ENCODE data around the gene PAQR9. TPM values are rescaled to one million over a fixed set of nuclear protein-coding genes. Genes with fewer than 3 reads are reported as not detected.

PAQR9 gene
- total and polyA plus RNA-seq, 2 experiments from 2014 or later: 0.68 to 1.0 TPM

DNA sequence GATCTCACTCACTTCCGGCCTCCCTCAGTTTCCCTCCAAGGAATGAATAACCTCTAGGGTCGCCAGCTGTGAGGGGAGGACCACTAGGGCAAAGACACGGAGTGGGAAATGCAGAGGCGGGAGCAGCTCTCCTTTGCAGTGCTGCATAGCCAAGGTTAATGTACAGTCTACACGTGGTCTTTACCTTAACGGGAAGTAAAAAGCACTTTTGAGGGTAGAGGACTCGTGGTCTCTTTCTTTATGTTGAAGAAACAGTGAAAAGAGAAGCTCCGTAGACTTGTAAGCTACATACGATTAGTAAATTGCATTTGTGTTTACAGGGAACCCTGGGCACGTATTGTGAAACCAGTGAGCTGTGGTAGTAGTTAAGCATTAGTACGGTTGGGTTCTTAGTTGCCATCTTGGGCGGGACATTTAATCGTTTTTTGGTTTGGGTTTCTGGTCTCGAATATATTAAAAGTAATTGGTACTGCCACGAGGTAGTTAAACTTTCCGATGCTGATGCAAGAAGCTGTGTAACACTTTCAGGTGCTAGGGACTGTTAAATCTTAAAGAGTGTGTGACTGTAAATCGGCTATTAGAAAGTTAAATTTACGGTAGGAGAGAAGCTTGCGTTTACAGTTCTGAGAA is 38.7 kb upstream of the PAQR9 start:
- peak overlapping the region; percentile 98 for H3K27ac ChIP-seq
- DNase-seq (ENCODE audit: low read depth in 1 of 2, low spot score in 1 of 2): peak in 1 of 2 donors; percentile 25
- TF ChIP-seq, protein P1, sequence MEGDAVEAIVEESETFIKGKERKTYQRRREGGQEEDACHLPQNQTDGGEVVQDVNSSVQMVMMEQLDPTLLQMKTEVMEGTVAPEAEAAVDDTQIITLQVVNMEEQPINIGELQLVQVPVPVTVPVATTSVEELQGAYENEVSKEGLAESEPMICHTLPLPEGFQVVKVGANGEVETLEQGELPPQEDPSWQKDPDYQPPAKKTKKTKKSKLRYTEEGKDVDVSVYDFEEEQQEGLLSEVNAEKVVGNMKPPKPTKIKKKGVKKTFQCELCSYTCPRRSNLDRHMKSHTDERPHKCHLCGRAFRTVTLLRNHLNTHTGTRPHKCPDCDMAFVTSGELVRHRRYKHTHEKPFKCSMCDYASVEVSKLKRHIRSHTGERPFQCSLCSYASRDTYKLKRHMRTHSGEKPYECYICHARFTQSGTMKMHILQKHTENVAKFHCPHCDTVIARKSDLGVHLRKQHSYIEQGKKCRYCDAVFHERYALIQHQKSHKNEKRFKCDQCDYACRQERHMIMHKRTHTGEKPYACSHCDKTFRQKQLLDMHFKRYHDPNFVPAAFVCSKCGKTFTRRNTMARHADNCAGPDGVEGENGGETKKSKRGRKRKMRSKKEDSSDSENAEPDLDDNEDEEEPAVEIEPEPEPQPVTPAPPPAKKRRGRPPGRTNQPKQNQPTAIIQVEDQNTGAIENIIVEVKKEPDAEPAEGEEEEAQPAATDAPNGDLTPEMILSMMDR (IDR thresholded peaks at IDR 0.05; ENCODE audit: low read depth, low read length): no peak
- H3K9me3 ChIP-seq (ENCODE audit: low read depth): no peaks in the 10 kb centered on the region
- no peaks in the 10 kb centered on the region for H3K36me3 ChIP-seq
- H3K4me1 ChIP-seq (ENCODE audit: low read depth): peaks cover 11% of the 10 kb centered on the region
- no peaks in the 10 kb centered on the region for H3K27me3 ChIP-seq
- peak overlapping the region; percentile 76 for H3K4me3 ChIP-seq

- DNase-seq (ENCODE audit: low read depth in 1 of 2, low spot score in 1 of 2): peak; percentile 99 to 100
- Histone ChIP-seq H3K36me3 (no peaks in the 10 kb centered on the region), H3K4me1 (ENCODE audit: low read depth) (peaks cover 14% of the 10 kb centered on the region), H3K27ac (peak within 1 kb of the TSS; percentile 98), H3K9me3 (ENCODE audit: low read depth) (no peaks in the 10 kb centered on the region), H3K27me3 (no peaks in the 10 kb centered on the region), H3K4me3 (peak within 1 kb of the TSS; percentile 76)
- TF ChIP-seq, protein P1 (IDR thresholded peaks at IDR 0.05; ENCODE audit: low read depth, low read length): no peak
Observed at GRCh38 chr3:143001369-143002082, 38.1 kb upstream of the PAQR9 start, which contains the start of gene U2SURP. Gene U2SURP (plus strand): TSS chr3:143001570. CDS start chr3:143001629, 59 bp downstream.

DNA sequence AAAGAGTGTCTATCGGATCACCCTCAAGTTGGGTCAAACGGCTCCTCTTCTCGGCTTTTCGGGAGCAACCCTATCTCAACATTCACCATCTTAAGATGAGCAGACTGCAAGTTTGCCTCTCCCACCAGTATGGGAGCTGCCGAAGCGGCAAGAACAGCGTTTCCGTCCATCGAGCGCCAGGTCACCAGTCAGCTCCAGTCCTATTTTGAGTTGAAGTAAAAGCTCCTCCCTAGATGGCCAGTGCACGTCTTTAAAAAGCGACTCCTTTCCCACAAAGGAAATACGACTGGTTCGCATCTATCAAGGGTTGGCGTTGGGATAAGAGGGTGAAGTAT is 37.5 kb upstream of the PAQR9 start:
- no peaks in the 10 kb centered on the region for H3K27me3 ChIP-seq
- peaks cover 14% of the 10 kb centered on the region for H3K4me1 ChIP-seq (ENCODE audit: low read depth)
- no peaks in the 10 kb centered on the region for H3K36me3 ChIP-seq
- TF ChIP-seq, protein P1 (IDR thresholded peaks at IDR 0.05; ENCODE audit: low read depth, low read length): no peak
- H3K27ac ChIP-seq: peak overlapping the region; percentile 98
- no peaks in the 10 kb centered on the region for H3K9me3 ChIP-seq (ENCODE audit: low read depth)
- H3K4me3 ChIP-seq: peak overlapping the region; percentile 76
- no peak for DNase-seq (ENCODE audit: low read depth in 1 of 2, low spot score in 1 of 2)

DNA sequence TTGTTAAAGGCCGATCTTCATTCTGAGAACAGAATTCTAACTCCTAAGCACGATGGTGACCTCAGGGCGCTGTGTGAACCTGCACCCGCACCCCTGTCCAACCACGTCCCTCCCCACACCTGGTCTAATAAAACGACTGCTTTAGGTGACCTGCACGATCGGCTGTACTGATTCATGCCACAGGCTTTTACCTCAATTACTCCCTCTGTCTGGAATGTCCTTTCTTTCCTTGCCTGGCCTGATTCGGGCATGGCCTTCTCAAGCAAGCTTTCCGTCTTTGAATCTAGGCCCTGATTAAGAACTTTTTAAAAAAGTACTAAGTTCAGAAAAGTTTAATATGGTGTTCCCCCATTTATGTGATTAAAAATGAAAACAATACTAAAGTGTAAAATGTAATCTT is 37.1 kb upstream of the PAQR9 start:
- H3K36me3 ChIP-seq: no peaks in the 10 kb centered on the region
- DNase-seq (ENCODE audit: low read depth in 1 of 2, low spot score in 1 of 2): peak in 1 of 2 donors; percentile 46
- H3K9me3 ChIP-seq (ENCODE audit: low read depth): no peaks in the 10 kb centered on the region
- TF ChIP-seq, protein P1 (IDR thresholded peaks at IDR 0.05; ENCODE audit: low read depth, low read length): no peak
- peaks cover 14% of the 10 kb centered on the region for H3K4me1 ChIP-seq (ENCODE audit: low read depth)
- peak overlapping the region; percentile 76 for H3K4me3 ChIP-seq
- H3K27ac ChIP-seq: peak overlapping the region; percentile 98
- H3K27me3 ChIP-seq: no peaks in the 10 kb centered on the region

GRCh38 chr3:142999881-143000280 is 36.4 kb upstream of the PAQR9 start:
- TF ChIP-seq, protein P1 (IDR thresholded peaks at IDR 0.05; ENCODE audit: low read depth, low read length): no peak
- DNase-seq (ENCODE audit: low read depth in 1 of 2, low spot score in 1 of 2): no peak
- peak overlapping the region; percentile 98 for H3K27ac ChIP-seq
- no peaks in the 10 kb centered on the region for H3K27me3 ChIP-seq
- peaks cover 14% of the 10 kb centered on the region for H3K4me1 ChIP-seq (ENCODE audit: low read depth)
- H3K36me3 ChIP-seq: no peaks in the 10 kb centered on the region
- no peaks in the 10 kb centered on the region for H3K9me3 ChIP-seq (ENCODE audit: low read depth)
- H3K4me3 ChIP-seq: peak overlapping the region; percentile 76

Data from cardiac muscle cell (in vitro differentiated cells and primary cell).